ENCODE results near the gene STKLD1. TPM values are rescaled to one million over a fixed set of nuclear protein-coding genes. Genes with fewer than 3 reads are reported as not detected.
"Not testable (repeated sequence)": the region's sequence is repeated elsewhere in the genome, so short reads cannot be mapped to it uniquely, and the experiment has no call there.

Gene STKLD1
- polyA plus RNA-seq, 6 donors from 2014 or later = 0.18 to 0.61 TPM; not detected in 4

- DNase-seq = no peak
- Mint-ChIP-seq H3K4me3 (no peak overlapping the region), H3K9me3 (no peaks in the 10 kb centered on the region), H3K27ac (peak overlapping the region in 3 of 6 donors; percentile 36 to 87 (median 56)), H3K36me3 (no peaks in the 10 kb centered on the region), H3K4me1 (peaks cover 27 to 37% (median 29%) of the 10 kb centered on the region in 3 donors), H3K27me3 (no peaks in the 10 kb centered on the region)
- no peak for ATAC-seq (ENCODE audit: low read depth in 2 of 2)
Observed at GRCh38 chr9:133437753-133438531, 61.8 kb downstream of the STKLD1 start.

GRCh38 chr9:133439337-133439736 lies 63.2 kb downstream of the STKLD1 start:
- Mint-ChIP-seq H3K4me1 (peaks cover 26 to 37% (median 29%) of the 10 kb centered on the region in 3 donors), H3K27ac (peak overlapping the region; percentile 70 to 97 (median 85)), H3K9me3 (no peaks in the 10 kb centered on the region), H3K4me3 (peak overlapping the region in 1 of 8 donors; percentile 25), H3K36me3 (no peaks in the 10 kb centered on the region), H3K27me3 (no peaks in the 10 kb centered on the region)
- DNase-seq = no peak
- no peak for ATAC-seq (ENCODE audit: low read depth in 2 of 2)

GRCh38 chr9:133440874-133441273 lies 64.7 kb downstream of the STKLD1 start:
- peaks cover 0 to 4% (median 0%) of the 10 kb centered on the region in 3 donors for H3K27me3 Mint-ChIP-seq
- ATAC-seq (ENCODE audit: low read depth in 2 of 2) (peak; percentile 98 to 99), DNase-seq (peak; percentile 78)
- peak overlapping the region; percentile 86 to 99 (median 99) for H3K27ac Mint-ChIP-seq
- peaks cover 26 to 37% (median 29%) of the 10 kb centered on the region in 3 donors for H3K4me1 Mint-ChIP-seq
- H3K4me3 Mint-ChIP-seq = peak overlapping the region in 6 of 8 donors; percentile 1 to 43 (median 35)
- H3K36me3 Mint-ChIP-seq = no peaks in the 10 kb centered on the region
- H3K9me3 Mint-ChIP-seq = no peaks in the 10 kb centered on the region

GRCh38 chr9:133441571-133441970 lies 65.4 kb downstream of the STKLD1 start:
- no peak for ATAC-seq (ENCODE audit: low read depth in 2 of 2)
- Mint-ChIP-seq H3K27ac (peak overlapping the region; percentile 86 to 99 (median 99)), H3K4me3 (peak overlapping the region in 4 of 8 donors; percentile 9 to 75 (median 40)), H3K27me3 (peaks cover 0 to 4% (median 0%) of the 10 kb centered on the region in 3 donors), H3K36me3 (no peaks in the 10 kb centered on the region), H3K9me3 (no peaks in the 10 kb centered on the region), H3K4me1 (peaks cover 26 to 37% (median 29%) of the 10 kb centered on the region in 3 donors)
- no peak for DNase-seq

- no peak for DNase-seq
- H3K27me3 Mint-ChIP-seq = peaks cover 0 to 4% (median 0%) of the 10 kb centered on the region in 3 donors
Observed at GRCh38 chr9:133443248-133443647, 67.1 kb downstream of the STKLD1 start.

GRCh38 chr9:133443982-133444381 lies 67.8 kb downstream of the STKLD1 start:
- Mint-ChIP-seq H3K27ac (peak overlapping the region in 2 of 6 donors; percentile 83 to 85), H3K9me3 (no peaks in the 10 kb centered on the region), H3K27me3 (peaks cover 0 to 4% (median 0%) of the 10 kb centered on the region in 3 donors), H3K4me1 (peaks cover 26 to 29% (median 27%) of the 10 kb centered on the region in 3 donors), H3K36me3 (no peaks in the 10 kb centered on the region), H3K4me3 (no peak overlapping the region)
- ATAC-seq (ENCODE audit: low read depth in 2 of 2) (no peak), DNase-seq (no peak)

More at GRCh38 chr9:133443248-133443647, 67.1 kb downstream of the STKLD1 start:
- Mint-ChIP-seq H3K36me3 (no peaks in the 10 kb centered on the region), H3K4me3 (no peak overlapping the region), H3K27ac (peak overlapping the region in 1 of 6 donors; percentile 59), H3K4me1 (peaks cover 26 to 30% (median 27%) of the 10 kb centered on the region in 3 donors), H3K9me3 (no peaks in the 10 kb centered on the region)
- ATAC-seq (ENCODE audit: low read depth in 2 of 2) = no peak

GRCh38 chr9:133445293-133445969 lies 69.3 kb downstream of the STKLD1 start:
- Mint-ChIP-seq H3K27me3 (peaks cover 0 to 4% (median 0%) of the 10 kb centered on the region in 3 donors), H3K4me1 (peaks cover 16 to 17% (median 17%) of the 10 kb centered on the region in 3 donors), H3K9me3 (no peaks in the 10 kb centered on the region), H3K36me3 (no peaks in the 10 kb centered on the region), H3K4me3 (no peak overlapping the region), H3K27ac (no peak overlapping the region)
- ATAC-seq (ENCODE audit: low read depth in 2 of 2) (no peak), DNase-seq (no peak)

- no peaks in the 10 kb centered on the region for H3K9me3 Mint-ChIP-seq
- no peaks in the 10 kb centered on the region for H3K36me3 Mint-ChIP-seq
- peaks cover 0 to 7% (median 3%) of the 10 kb centered on the region in 3 donors for H3K4me1 Mint-ChIP-seq
- no peak for DNase-seq
- no peak for ATAC-seq (ENCODE audit: low read depth in 2 of 2)
- H3K27ac Mint-ChIP-seq = no peak overlapping the region
- H3K4me3 Mint-ChIP-seq = peak overlapping the region in 1 of 8 donors; percentile 25
- H3K27me3 Mint-ChIP-seq = peaks cover 0 to 4% (median 0%) of the 10 kb centered on the region in 3 donors
Observed at GRCh38 chr9:133448487-133448972, 72.4 kb downstream of the STKLD1 start.

- Mint-ChIP-seq H3K27ac (no peak overlapping the region), H3K4me3 (no peak overlapping the region), H3K27me3 (peaks cover 0 to 4% (median 0%) of the 10 kb centered on the region in 3 donors), H3K36me3 (no peaks in the 10 kb centered on the region), H3K9me3 (no peaks in the 10 kb centered on the region), H3K4me1 (peaks cover 0 to 7% (median 3%) of the 10 kb centered on the region in 3 donors)
- ATAC-seq (ENCODE audit: low read depth in 2 of 2) (no peak), DNase-seq (no peak)
Observed at GRCh38 chr9:133449760-133450159, 73.6 kb downstream of the STKLD1 start.

GRCh38 chr9:133451865-133452264 lies 75.7 kb downstream of the STKLD1 start:
- H3K4me3 Mint-ChIP-seq = not testable (repeated sequence)

GRCh38 chr9:133452562-133452961 lies 76.4 kb downstream of the STKLD1 start:
- ATAC-seq (ENCODE audit: low read depth in 2 of 2) (no peak), DNase-seq (no peak)
- peak overlapping the region in 1 of 6 donors; percentile 47 for H3K27ac Mint-ChIP-seq
- H3K27me3 Mint-ChIP-seq = no peaks in the 10 kb centered on the region
- H3K9me3 Mint-ChIP-seq = no peaks in the 10 kb centered on the region
- peaks cover 0 to 7% (median 3%) of the 10 kb centered on the region in 3 donors for H3K4me1 Mint-ChIP-seq
- H3K4me3 Mint-ChIP-seq = no peak overlapping the region
- no peaks in the 10 kb centered on the region for H3K36me3 Mint-ChIP-seq

More at GRCh38 chr9:133451865-133452264, 75.7 kb downstream of the STKLD1 start:
- H3K9me3 Mint-ChIP-seq, H3K27me3 Mint-ChIP-seq, H3K36me3 Mint-ChIP-seq, H3K27ac Mint-ChIP-seq, H3K4me1 Mint-ChIP-seq: not testable (repeated sequence)
- peak; percentile 80 to 86 for ATAC-seq (ENCODE audit: low read depth in 2 of 2)
- DNase-seq = peak; percentile 25

- Mint-ChIP-seq H3K36me3 (no peaks in the 10 kb centered on the region), H3K4me1 (peaks cover 0 to 7% (median 3%) of the 10 kb centered on the region in 3 donors)
- DNase-seq = no peak
Observed at GRCh38 chr9:133453651-133454050, 77.5 kb downstream of the STKLD1 start.

GRCh38 chr9:133454325-133454724 lies 78.2 kb downstream of the STKLD1 start:
- no peaks in the 10 kb centered on the region for H3K27me3 Mint-ChIP-seq

More at GRCh38 chr9:133453651-133454050, 77.5 kb downstream of the STKLD1 start:
- no peaks in the 10 kb centered on the region for H3K27me3 Mint-ChIP-seq
- no peak overlapping the region for H3K4me3 Mint-ChIP-seq
- peak overlapping the region in 1 of 6 donors; percentile 65 for H3K27ac Mint-ChIP-seq
- no peaks in the 10 kb centered on the region for H3K9me3 Mint-ChIP-seq
- ATAC-seq (ENCODE audit: low read depth in 2 of 2) = no peak

More at GRCh38 chr9:133454325-133454724, 78.2 kb downstream of the STKLD1 start:
- H3K27ac Mint-ChIP-seq = peak overlapping the region in 1 of 6 donors; percentile 74
- H3K9me3 Mint-ChIP-seq = no peaks in the 10 kb centered on the region
- DNase-seq = no peak
- H3K36me3 Mint-ChIP-seq = no peaks in the 10 kb centered on the region
- ATAC-seq (ENCODE audit: low read depth in 2 of 2) = no peak
- peak overlapping the region in 1 of 8 donors; percentile 29 for H3K4me3 Mint-ChIP-seq
- H3K4me1 Mint-ChIP-seq = peaks cover 0 to 7% (median 7%) of the 10 kb centered on the region in 3 donors

Data from naive B cell (primary cell).